ENCODE results near the gene CD300LD. TPM values are rescaled to one million over a fixed set of nuclear protein-coding genes. Genes with fewer than 3 reads are reported as not detected.
A peak's percentile ranks its signal among the peaks of the same experiment; 100 is the strongest.

Gene CD300LD
- total RNA-seq, 2 donors from 2014 or later: not detected

DNA sequence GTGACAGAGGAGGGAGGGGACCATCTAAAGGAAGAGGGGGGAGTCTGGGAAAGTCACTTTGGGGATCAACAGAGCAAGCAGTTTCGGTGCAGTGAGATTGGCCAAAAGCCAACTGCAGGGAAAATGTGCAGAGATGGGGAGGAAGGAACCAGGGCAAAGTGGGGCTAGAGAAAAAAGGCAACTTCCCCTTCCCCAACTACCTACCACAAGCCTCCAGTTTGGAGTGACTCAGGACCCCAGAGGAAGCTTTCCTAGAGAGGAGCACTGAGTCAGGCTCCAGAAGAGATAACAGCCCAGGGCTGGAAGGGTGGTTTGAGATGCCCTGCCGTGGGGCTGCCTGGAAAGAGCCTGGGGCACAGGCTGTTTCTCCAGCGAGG is 6.9 kb upstream of the CD300LD start:
- peak in 1 of 4 donors; percentile 16 for DNase-seq
- intact Hi-C loops (cut with DNase I): no loop called here

DNA sequence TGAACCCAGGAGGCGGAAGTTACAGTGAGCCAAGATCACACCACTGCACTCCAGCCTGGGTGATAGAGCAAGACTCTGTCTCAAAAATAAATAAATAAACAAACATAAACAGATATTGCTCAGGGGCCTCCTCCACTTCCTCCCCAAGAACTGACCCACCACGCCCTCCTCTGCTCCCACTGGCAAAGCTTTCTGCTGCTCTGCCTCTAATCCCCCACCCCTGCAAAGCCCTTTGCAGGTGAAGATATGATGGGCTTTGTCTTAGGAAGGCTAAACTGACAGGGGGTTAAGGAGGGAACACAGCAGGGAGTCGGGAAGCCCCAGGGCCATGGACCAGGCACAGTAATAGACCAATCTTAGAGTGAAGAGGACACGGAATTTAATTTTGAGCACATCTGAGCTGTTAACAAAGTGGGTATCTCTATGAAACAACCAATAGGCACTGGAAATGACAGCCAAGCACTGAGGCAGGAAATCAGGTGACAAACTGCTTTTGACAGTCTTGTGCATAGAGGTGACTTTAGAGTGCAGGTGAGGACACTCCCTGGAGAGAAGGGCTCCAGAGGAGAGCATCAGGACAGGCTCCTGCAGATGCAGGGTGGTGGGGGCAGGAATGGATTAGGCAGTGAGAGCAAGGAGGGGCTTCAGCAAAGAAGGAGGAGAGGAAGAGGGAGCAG is 6.4 kb upstream of the CD300LD start:
- Histone ChIP-seq H3K27me3 (peaks cover 0 to 7% of the 10 kb centered on the region in 2 donors), H3K27ac (no peak overlapping the region), H3K4me3 (no peak overlapping the region), H3K4me1 (no peaks in the 10 kb centered on the region), H3K36me3 (replicated peaks in 1 of 2; ENCODE audit: insufficient read depth in 1 of 2, low read depth in 2 of 2) (no peaks in the 10 kb centered on the region), H3K9me3 (no peaks in the 10 kb centered on the region)
- WGBS, 2 donors: 47% methylated on average over 4 of the region's 4 CpGs
- intact Hi-C loops (cut with DNase I): no loop called here
- DNase-seq (no peak), ATAC-seq (no peak)
- no peak for TF ChIP-seq POLR2A (IDR thresholded peaks at IDR 0.05)
- TF ChIP-seq, protein P1, sequence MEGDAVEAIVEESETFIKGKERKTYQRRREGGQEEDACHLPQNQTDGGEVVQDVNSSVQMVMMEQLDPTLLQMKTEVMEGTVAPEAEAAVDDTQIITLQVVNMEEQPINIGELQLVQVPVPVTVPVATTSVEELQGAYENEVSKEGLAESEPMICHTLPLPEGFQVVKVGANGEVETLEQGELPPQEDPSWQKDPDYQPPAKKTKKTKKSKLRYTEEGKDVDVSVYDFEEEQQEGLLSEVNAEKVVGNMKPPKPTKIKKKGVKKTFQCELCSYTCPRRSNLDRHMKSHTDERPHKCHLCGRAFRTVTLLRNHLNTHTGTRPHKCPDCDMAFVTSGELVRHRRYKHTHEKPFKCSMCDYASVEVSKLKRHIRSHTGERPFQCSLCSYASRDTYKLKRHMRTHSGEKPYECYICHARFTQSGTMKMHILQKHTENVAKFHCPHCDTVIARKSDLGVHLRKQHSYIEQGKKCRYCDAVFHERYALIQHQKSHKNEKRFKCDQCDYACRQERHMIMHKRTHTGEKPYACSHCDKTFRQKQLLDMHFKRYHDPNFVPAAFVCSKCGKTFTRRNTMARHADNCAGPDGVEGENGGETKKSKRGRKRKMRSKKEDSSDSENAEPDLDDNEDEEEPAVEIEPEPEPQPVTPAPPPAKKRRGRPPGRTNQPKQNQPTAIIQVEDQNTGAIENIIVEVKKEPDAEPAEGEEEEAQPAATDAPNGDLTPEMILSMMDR (IDR thresholded peaks at IDR 0.05): no peak

More for the DNA sequence above, 6.9 kb upstream of the CD300LD start:
- no peak for ATAC-seq
- Histone ChIP-seq H3K4me3 (no peak overlapping the region), H3K4me1 (no peaks in the 10 kb centered on the region), H3K36me3 (replicated peaks in 1 of 2; ENCODE audit: insufficient read depth in 1 of 2, low read depth in 2 of 2) (no peaks in the 10 kb centered on the region), H3K9me3 (no peaks in the 10 kb centered on the region), H3K27ac (no peak overlapping the region), H3K27me3 (peaks cover 0 to 7% of the 10 kb centered on the region in 2 donors)
- TF ChIP-seq, protein P1 (IDR thresholded peaks at IDR 0.05): no peak
- no peak for TF ChIP-seq POLR2A (IDR thresholded peaks at IDR 0.05)
- WGBS, 2 donors: 4 to 8% methylated on average over 1 to 3 of the region's 3 CpGs

DNA sequence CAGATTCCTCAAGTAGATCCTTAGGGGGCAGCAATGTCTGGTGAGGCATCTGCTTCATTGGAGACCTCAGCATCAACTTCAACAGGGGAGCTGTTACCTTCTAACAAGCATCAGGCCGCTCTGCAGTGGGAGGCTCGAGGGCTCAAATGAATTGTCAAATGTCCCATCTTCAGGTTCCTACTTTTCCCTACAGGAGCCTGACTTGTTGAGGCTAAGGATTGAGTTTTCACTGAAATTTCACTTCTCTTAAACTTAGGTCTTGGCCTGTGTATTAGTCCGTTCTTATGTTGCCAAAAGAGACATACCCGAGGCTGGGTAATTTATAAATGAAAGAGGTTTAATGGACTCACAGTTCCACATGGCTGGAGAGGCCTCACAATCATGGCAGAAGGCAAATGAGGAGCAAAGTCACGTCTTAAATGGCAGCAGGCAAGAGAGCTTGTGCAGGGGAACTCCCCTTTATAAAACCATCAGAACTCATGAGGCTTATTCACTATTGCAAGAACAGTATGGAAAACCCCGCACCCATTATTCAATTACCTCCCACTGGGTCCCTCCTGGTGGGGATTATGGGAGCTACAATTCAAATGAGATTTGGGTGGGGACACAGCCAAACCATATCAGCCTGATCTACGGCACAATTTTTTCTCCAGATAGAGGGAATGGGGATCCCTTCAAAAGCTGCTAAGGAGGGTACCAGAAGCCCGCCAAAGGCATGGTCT is 5.1 kb upstream of the CD300LD start:
- Histone ChIP-seq H3K4me1 (no peaks in the 10 kb centered on the region), H3K27me3 (peaks cover 0 to 7% of the 10 kb centered on the region in 2 donors), H3K27ac (no peak overlapping the region), H3K4me3 (no peak overlapping the region), H3K9me3 (no peaks in the 10 kb centered on the region), H3K36me3 (replicated peaks in 1 of 2; ENCODE audit: insufficient read depth in 1 of 2, low read depth in 2 of 2) (no peaks in the 10 kb centered on the region)
- TF ChIP-seq POLR2A (IDR thresholded peaks at IDR 0.05): no peak
- TF ChIP-seq, protein P1 (IDR thresholded peaks at IDR 0.05): no peak
- 56 to 64% methylated on average over 8 of the region's 8 CpGs for WGBS, 2 donors
- intact Hi-C loops (cut with DNase I): no loop called here
- DNase-seq (no peak), ATAC-seq (no peak)

DNA sequence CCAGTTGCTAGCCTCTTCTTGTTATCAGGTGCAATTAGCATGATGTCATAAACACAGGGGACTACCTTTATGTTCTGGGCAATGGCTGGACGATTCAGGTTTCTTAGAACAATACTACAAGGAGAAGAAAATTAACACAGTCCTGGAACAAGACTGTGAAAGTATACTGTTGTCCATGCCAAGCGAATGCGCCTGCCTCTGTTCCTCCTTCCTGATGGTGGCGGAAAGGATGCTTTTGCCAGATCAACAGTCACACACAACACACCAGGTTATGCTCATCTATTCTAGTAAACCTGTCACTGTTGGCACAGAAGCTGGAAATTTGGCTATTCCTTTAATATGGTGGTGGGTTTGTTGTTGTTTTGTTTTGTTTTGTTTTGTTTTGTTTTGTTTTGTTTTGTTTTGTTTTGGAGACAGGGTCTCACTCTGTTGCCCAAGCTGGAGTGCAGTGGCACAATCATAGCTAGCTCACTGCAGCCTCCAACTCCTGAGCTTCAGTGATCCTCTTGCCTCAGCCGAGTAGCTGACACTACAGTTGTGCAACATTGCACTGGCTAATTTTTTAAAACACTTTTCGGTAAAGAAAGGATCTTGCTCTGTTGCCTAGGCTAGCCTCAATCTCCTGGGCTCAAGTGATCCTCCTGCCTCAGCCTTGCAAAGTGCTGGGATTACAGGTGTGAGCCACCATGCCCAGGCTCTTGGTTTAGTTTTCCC is 3.1 kb upstream of the CD300LD start:
- H3K4me3 ChIP-seq: no peak overlapping the region
- H3K27me3 ChIP-seq: no peaks in the 10 kb centered on the region
- ATAC-seq: no peak
- no peaks in the 10 kb centered on the region for H3K9me3 ChIP-seq
- H3K4me1 ChIP-seq: no peaks in the 10 kb centered on the region
- intact Hi-C loops (cut with DNase I): no loop called here
- TF ChIP-seq, protein P1 (IDR thresholded peaks at IDR 0.05): no peak
- no peak for TF ChIP-seq POLR2A (IDR thresholded peaks at IDR 0.05)
- DNase-seq: no peak
- H3K36me3 ChIP-seq (replicated peaks in 1 of 2; ENCODE audit: insufficient read depth in 1 of 2, low read depth in 2 of 2): no peaks in the 10 kb centered on the region
- H3K27ac ChIP-seq: no peak overlapping the region
- 60 to 62% methylated on average over 6 of the region's 6 CpGs for WGBS, 2 donors
